SK-N-SH (cell line): Measurements from ENCODE around the gene IL17REL. TPM values are rescaled to one million over a fixed set of nuclear protein-coding genes. Genes with fewer than 3 reads are reported as not detected.

Experiments used
- CTCF ChIA-PET: fragments of 300-600, 350-600 bp; formaldehyde crosslinking; extraction: SDS; loops from one replicate; lab custom pipeline; 2021; lab: Yijun Ruan, JAX
- POLR2A ChIA-PET: fragments of 350-600 bp; sonication (Branson Sonifier 250); formaldehyde crosslinking; extraction: SDS; loops from one replicate; lab custom pipeline; 2020; ENCODE audit warnings: antibody characterized with exemption, inconsistent platforms; lab: Yijun Ruan, JAX
- DNase-seq: peaks from one replicate; pipeline ENCODE4 v3.0.0; 2012
- H2AFZ ChIP-seq: fragments of 200-600 bp; sonication (generic); 2 replicates; pipeline ENCODE4 v1.8.1; 2016; ENCODE audit warnings: antibody characterized with exemption, mild to moderate bottlenecking, low read depth
- H3F3A ChIP-seq: fragments of 200-600 bp; sonication (generic); replicated peaks from 2 replicates; pipeline ENCODE3; 2016; ENCODE audit warnings: antibody characterized with exemption, mild to moderate bottlenecking; ENCODE audit not compliant: insufficient read depth
- H3K27ac ChIP-seq, 2 experiments: fragments of 200-500 bp in 1 of 2; fragments of 200-600 bp in 1 of 2; sonication (Bioruptor generic) in 1 of 2; sonication (generic), shearing (Covaris generic) in 1 of 2; 2 replicates each; pipeline versions ENCODE4 v1.5.1 to v1.6.1; 2014 to 2016; ENCODE audit warnings: low read depth in 2 of 2, inconsistent platforms in 1 of 2, low read length in 1 of 2, mild to moderate bottlenecking in 1 of 2, mixed read lengths in 1 of 2
- H3K27me3 ChIP-seq: fragments of 200-600 bp; sonication (generic), shearing (Covaris generic); 2 replicates; pipeline ENCODE4 v1.6.1; 2016; ENCODE audit warnings: mixed run types; ENCODE audit not compliant: insufficient read depth
- H3K36me3 ChIP-seq, 2 experiments: fragments of 200-500 bp in 1 of 2; fragments of 200-600 bp in 1 of 2; sonication (Bioruptor generic) in 1 of 2; sonication (generic) in 1 of 2; replicated peaks in 1 of 2; 2 replicates each; pipeline versions ENCODE3 to v1.5.1; 2014 to 2016; ENCODE audit warnings: low read length in 1 of 2, mild to moderate bottlenecking in 1 of 2; ENCODE audit not compliant: insufficient read depth in 2 of 2, control insufficient read depth in 1 of 2
- H3K4me1 ChIP-seq, 2 experiments: fragments of 200-500 bp in 1 of 2; fragments of 200-600 bp in 1 of 2; sonication (Bioruptor generic) in 1 of 2; sonication (generic), shearing (Covaris generic) in 1 of 2; 2 replicates each; pipeline versions ENCODE4 v1.5.1 to v1.6.1; 2014 to 2016; ENCODE audit warnings: low read depth in 1 of 2, low read length in 1 of 2, mixed run types in 1 of 2; ENCODE audit not compliant: insufficient read depth in 2 of 2, control insufficient read depth in 1 of 2
- H3K4me2 ChIP-seq: fragments of 200-600 bp; sonication (generic), shearing (Covaris generic); 2 replicates; pipeline ENCODE4 v1.6.1; 2017; ENCODE audit warnings: mixed run types
- H3K4me3 ChIP-seq, 2 experiments: fragments of 200-500 bp in 1 of 2; fragments of 200-600 bp in 1 of 2; sonication (Bioruptor generic) in 1 of 2; sonication (generic), shearing (Covaris generic) in 1 of 2; 2 replicates each; pipeline versions ENCODE4 v1.5.1 to v1.8.1; 2014 to 2016; ENCODE audit warnings: low read depth in 2 of 2, inconsistent platforms in 1 of 2, low read length in 1 of 2, mild to moderate bottlenecking in 1 of 2, mixed read lengths in 1 of 2, moderate library complexity in 1 of 2
- H3K79me2 ChIP-seq: fragments of 200-600 bp; sonication (generic); 2 replicates; pipeline ENCODE4 v1.8.1; 2017; ENCODE audit warnings: mild to moderate bottlenecking; ENCODE audit not compliant: insufficient read depth
- H3K9ac ChIP-seq: fragments of 200-600 bp; sonication (generic); 2 replicates; pipeline ENCODE4 v1.6.1; 2017; ENCODE audit warnings: mixed run types
- H3K9me2 ChIP-seq: fragments of 200-600 bp; sonication (generic); 2 replicates; pipeline ENCODE4 v1.6.1; 2017; ENCODE audit warnings: mixed run types
- H3K9me3 ChIP-seq: fragments of 200-600 bp; sonication (generic); 2 replicates; pipeline ENCODE4 v1.6.1; 2017; ENCODE audit warnings: mixed run types, mild to moderate bottlenecking, moderate library complexity
- H4K20me1 ChIP-seq: fragments of 200-600 bp; sonication (generic); 2 replicates; pipeline ENCODE4 v1.6.1; 2017; ENCODE audit warnings: mild to moderate bottlenecking, mixed run types; ENCODE audit not compliant: insufficient read depth
- MAX ChIP-seq: IDR thresholded peaks from 2 replicates; pipeline ENCODE4 v1.4.0; 2012; ENCODE audit warnings: low read depth
- MXI1 ChIP-seq: IDR thresholded peaks from 2 replicates; pipeline ENCODE4 v1.6.1; 2012; ENCODE audit warnings: mild to moderate bottlenecking, low read depth, low read length, improper control_type of control experiment
- NRF1 ChIP-seq: IDR thresholded peaks from 2 replicates; pipeline ENCODE4 v1.6.1; 2012; ENCODE audit warnings: low read depth, mild to moderate bottlenecking, low read length
- RFX5 ChIP-seq: IDR thresholded peaks from 2 replicates; pipeline ENCODE4 v1.6.1; 2012; ENCODE audit warnings: mild to moderate bottlenecking, improper control_type of control experiment, low read length
- TAF1 ChIP-seq: IDR thresholded peaks from 2 replicates; pipeline ENCODE4 v1.6.1; 2012; ENCODE audit warnings: low read depth, mild to moderate bottlenecking, low read length, moderate library complexity, borderline replicate concordance
- USF2 ChIP-seq: fragments of 150-350 bp; IDR thresholded peaks from 2 replicates; pipeline ENCODE4 v1.6.1; 2017; ENCODE audit warnings: antibody characterized with exemption, low read length, low read depth, borderline replicate concordance
- ZBTB33 ChIP-seq: IDR thresholded peaks from 2 replicates; pipeline ENCODE4 v1.4.0; 2012; ENCODE audit warnings: low read depth, borderline replicate concordance
- WGBS: methylation state at CpG from one replicate; pipeline ENCODE4 v1.1.6; 2017; ENCODE audit warnings: low lambda C conversion rate; 5-methylcytosine and 5-hydroxymethylcytosine counted together
- polyA plus RNA-seq, 3 experiments: library from polyadenylated mRNA; depleted of rRNA; stranded (reverse); fragments of >200 nt; gene quantifications; 2 replicates each; pipeline ENCODE4 v1.2.3, GENCODE V29; 2012
- TF ChIP-seq, protein P1 (sequence below): fragments of 200-600 bp; sonication (generic); IDR thresholded peaks from 2 replicates; pipeline ENCODE4 v1.6.1; 2017; ENCODE audit warnings: antibody characterized with exemption, mild to moderate bottlenecking, moderate library complexity

Gene IL17REL
- polyA plus RNA-seq, 1 of the 3 experiments (the other 2 are of a cell fraction): not detected

DNA sequence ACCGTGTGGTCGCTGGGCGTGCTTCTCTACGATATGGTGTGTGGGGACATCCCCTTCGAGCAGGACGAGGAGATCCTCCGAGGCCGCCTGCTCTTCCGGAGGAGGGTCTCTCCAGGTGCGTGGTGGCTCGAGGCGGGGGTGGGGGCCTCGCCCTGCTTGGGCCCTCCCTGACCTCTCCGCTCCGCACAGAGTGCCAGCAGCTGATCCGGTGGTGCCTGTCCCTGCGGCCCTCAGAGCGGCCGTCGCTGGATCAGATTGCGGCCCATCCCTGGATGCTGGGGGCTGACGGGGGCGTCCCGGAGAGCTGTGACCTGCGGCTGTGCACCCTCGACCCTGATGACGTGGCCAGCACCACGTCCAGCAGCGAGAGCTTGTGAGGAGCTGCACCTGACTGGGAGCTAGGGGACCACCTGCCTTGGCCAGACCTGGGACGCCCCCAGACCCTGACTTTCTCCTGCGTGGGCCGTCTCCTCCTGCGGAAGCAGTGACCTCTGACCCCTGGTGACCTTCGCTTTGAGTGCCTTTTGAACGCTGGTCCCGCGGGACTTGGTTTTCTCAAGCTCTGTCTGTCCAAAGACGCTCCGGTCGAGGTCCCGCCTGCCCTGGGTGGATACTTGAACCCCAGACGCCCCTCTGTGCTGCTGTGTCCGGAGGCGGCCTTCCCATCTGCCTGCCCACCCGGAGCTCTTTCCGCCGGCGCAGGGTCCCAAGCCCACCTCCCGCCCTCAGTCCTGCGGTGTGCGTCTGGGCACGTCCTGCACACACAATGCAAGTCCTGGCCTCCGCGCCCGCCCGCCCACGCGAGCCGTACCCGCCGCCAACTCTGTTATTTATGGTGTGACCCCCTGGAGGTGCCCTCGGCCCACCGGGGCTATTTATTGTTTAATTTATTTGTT lies 49.6 kb downstream of the IL17REL start:
- Histone ChIP-seq H3K4me1 (peaks cover 20 to 38% of the 10 kb centered on the region in 2 experiments; a peak in 2 of 4 replicates), H3K4me2 (peak overlapping the region; percentile 98), H3F3A (no peaks in the 10 kb centered on the region), H2AFZ (no peak overlapping the region), H3K9ac (peak overlapping the region; percentile 74), H4K20me1 (peaks cover 7% of the 10 kb centered on the region), H3K4me3 (peak overlapping the region; percentile 67 to 76), H3K36me3 (peaks cover 5 to 16% of the 10 kb centered on the region in 2 experiments), H3K9me2 (no peaks in the 10 kb centered on the region), H3K9me3 (no peaks in the 10 kb centered on the region), H3K27ac (peak overlapping the region; percentile 55 to 74; a peak in 3 of 4 replicates), H3K27me3 (no peaks in the 10 kb centered on the region), H3K79me2 (peaks cover 31% of the 10 kb centered on the region)
- no peak for DNase-seq
- CTCF ChIA-PET: interaction anchor here (0.6 to 1.9 kb wide), 3 partner anchors 15 to 67 kb away, joined by 3 to 11 read pairs (median 11); no protein-coding TSS in a partner anchor
- POLR2A ChIA-PET: no interaction called here
- TF ChIP-seq MAX: no peak
- no peak for TF ChIP-seq NRF1
- TF ChIP-seq, protein P1, sequence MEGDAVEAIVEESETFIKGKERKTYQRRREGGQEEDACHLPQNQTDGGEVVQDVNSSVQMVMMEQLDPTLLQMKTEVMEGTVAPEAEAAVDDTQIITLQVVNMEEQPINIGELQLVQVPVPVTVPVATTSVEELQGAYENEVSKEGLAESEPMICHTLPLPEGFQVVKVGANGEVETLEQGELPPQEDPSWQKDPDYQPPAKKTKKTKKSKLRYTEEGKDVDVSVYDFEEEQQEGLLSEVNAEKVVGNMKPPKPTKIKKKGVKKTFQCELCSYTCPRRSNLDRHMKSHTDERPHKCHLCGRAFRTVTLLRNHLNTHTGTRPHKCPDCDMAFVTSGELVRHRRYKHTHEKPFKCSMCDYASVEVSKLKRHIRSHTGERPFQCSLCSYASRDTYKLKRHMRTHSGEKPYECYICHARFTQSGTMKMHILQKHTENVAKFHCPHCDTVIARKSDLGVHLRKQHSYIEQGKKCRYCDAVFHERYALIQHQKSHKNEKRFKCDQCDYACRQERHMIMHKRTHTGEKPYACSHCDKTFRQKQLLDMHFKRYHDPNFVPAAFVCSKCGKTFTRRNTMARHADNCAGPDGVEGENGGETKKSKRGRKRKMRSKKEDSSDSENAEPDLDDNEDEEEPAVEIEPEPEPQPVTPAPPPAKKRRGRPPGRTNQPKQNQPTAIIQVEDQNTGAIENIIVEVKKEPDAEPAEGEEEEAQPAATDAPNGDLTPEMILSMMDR: no peak
- no peak for TF ChIP-seq USF2
- TF ChIP-seq ZBTB33: no peak
- TF ChIP-seq TAF1: no peak
- no peak for TF ChIP-seq MXI1
- no peak for TF ChIP-seq RFX5
- WGBS: 94% methylated on average over 33 of the region's 63 CpGs
